ENCODE data around the gene USH2A.

USH2A gene, protein sequence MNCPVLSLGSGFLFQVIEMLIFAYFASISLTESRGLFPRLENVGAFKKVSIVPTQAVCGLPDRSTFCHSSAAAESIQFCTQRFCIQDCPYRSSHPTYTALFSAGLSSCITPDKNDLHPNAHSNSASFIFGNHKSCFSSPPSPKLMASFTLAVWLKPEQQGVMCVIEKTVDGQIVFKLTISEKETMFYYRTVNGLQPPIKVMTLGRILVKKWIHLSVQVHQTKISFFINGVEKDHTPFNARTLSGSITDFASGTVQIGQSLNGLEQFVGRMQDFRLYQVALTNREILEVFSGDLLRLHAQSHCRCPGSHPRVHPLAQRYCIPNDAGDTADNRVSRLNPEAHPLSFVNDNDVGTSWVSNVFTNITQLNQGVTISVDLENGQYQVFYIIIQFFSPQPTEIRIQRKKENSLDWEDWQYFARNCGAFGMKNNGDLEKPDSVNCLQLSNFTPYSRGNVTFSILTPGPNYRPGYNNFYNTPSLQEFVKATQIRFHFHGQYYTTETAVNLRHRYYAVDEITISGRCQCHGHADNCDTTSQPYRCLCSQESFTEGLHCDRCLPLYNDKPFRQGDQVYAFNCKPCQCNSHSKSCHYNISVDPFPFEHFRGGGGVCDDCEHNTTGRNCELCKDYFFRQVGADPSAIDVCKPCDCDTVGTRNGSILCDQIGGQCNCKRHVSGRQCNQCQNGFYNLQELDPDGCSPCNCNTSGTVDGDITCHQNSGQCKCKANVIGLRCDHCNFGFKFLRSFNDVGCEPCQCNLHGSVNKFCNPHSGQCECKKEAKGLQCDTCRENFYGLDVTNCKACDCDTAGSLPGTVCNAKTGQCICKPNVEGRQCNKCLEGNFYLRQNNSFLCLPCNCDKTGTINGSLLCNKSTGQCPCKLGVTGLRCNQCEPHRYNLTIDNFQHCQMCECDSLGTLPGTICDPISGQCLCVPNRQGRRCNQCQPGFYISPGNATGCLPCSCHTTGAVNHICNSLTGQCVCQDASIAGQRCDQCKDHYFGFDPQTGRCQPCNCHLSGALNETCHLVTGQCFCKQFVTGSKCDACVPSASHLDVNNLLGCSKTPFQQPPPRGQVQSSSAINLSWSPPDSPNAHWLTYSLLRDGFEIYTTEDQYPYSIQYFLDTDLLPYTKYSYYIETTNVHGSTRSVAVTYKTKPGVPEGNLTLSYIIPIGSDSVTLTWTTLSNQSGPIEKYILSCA (N-terminal part only)

DNA sequence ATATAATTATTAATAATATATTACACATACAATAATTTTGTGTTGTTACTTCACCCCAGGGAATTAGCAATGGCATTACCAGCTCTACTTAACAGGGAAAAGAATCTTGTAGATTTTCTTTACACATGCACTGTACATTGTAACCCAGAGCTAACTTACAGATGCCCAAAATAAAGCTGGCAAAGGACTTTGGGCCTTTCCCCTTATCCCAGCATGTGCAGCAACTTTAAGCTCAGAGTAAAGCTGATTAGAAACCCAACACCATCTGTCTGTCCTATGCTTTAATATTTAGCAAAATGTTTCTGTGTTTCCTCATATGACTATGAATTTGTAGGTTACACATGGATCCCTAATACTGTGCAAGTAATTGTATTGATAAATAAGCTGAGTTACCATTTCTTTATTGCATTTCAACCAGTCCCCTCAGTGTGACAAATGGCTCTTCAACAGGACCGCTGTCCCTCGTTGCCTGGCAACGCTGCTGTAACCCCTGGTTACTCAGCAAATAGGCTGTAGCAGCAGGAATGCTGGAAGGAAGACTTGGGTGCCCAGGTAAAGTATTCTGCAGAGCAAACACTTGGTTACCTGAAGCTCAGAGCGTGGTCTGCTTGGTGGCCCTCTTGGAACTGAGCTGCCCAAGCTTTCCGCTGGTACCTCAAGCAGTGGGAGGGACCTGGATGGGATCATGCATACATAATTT is at the start of gene USH2A:
USH2A (minus strand) TSS at position 628 of the 700 bp plus-strand sequence. CDS start 1,112 bp downstream, outside the sequence.
- in situ Hi-C loops (cut with HindIII; ENCODE audit: low sequenced_read_pairs): no loop called here

DNA sequence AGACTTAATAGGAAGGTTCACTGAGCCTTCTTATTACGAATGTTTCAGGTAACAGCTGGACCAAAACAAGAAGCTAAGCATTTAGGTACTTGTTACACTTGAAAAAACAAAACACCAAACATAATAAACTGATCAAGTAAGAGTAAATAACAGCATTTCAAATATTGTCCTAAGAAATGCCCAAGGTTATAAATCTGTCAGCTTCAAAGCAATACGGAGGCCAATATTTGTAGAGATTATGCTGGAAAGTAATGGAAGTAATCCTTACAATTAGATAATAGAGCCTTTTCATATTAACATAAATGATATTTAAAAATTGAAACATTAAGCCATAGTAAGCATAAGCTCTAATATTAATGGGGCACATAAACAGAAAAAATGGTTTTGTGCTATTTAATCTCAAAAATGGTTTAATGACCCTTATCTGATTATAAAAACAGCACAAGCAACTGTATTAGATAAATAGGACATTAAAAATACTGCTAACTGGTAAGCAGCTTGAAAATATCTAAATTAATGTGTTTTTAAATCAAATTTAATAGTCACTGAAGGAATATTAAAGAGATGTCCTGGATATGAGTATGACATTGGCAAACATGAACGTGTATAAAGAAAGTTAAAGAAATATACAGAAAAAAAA is 43.0 kb upstream of the USH2A start:
- in situ Hi-C loops (cut with HindIII; ENCODE audit: low sequenced_read_pairs): no loop called here

DNA sequence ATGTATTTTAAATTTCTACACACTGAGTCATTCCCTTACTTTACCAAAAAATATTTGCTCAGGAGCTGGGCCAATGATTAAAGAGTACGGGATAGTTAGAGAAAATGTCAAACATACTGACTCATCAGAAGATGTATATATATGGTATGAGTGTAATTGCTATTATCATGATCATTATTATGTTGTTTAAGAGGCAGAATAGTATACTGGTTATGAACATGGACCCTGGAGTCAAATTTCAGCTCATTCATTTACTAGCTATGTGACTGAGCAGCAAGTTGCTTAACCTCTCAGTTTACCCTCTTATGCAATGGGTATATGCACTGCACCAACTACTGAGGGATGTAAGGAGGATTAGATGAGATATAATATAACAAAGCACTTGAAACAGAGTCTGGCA is 41.2 kb upstream of the USH2A start:
- in situ Hi-C loops (cut with HindIII; ENCODE audit: low sequenced_read_pairs): no loop called here

DNA sequence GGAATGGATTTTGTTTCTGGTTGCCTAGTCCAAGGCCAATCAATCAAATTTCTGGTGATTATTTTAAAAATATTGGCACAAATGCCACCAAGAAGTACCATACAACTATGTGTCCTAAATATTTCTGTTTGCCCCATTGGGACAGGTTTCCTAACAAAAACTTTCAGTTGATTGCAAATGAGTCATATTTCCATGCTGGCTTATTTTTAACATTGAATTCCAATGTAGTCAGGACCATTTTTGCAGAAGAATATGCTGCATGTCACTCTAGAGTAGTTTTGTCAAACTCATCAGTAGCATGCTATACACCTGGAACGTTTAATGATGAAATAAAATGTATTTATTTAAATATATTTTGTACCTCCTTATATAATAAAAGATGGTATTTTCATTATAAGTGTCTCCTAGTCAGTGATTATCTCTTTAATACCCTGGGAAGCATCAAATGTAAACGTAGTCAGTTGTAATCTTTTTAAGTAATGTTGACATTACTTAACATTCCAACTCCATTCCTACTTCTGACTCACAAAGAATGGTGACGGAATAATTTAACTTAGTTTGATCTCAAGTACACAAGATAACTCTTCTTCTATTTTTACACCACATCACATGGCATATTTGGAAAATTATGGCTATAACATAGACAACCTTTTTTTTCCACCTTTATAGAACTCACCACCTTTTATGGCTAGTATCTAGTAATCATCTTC is 39.0 kb upstream of the USH2A start:
- in situ Hi-C loops (cut with HindIII; ENCODE audit: low sequenced_read_pairs): no loop called here

DNA sequence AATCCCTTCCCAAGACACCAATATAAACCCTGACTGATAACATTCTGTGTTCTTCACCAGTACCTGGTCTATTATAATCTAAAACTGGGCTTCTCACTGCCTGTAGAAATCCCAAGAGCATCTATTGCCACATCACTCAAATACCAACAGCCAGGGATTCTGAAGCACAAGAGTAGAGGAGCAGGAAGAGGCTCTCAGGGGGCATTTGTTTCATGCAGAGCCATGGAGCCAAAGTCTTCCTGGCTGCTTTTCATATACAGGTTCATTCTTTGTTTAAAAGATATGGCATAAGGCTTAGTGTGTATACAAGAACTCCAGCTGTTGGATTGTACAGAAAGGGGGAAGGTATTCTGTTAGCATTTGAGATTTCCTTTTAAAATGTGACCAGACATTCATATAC is 38.2 kb upstream of the USH2A start:
- in situ Hi-C loops (cut with HindIII; ENCODE audit: low sequenced_read_pairs): no loop called here

DNA sequence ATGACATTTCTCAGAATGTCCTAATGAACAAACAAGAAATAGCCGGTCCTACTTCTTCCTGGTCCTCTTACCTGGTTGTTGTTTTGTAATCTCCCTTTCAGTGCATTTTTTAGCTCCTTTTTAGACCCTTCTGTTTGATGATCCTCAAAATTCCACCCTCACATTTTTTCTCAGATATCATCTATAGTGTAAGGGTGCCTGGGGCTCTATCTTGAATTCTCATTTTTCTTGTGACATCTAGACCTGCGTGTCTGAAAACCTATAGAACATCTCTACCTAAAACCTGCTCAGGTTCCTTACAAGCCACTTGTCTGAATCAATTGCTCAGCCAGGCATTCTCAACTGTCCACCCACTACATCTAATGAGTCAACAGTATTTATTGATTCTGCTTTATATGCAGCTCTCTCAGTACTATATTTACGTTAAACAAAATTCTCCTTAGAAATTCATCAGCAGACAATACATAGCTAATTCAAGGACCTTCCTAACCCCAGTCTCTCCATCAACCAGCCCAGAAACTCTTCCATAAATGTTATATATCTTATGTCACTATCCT is 36.5 kb upstream of the USH2A start:
- in situ Hi-C loops (cut with HindIII; ENCODE audit: low sequenced_read_pairs): no loop called here

DNA sequence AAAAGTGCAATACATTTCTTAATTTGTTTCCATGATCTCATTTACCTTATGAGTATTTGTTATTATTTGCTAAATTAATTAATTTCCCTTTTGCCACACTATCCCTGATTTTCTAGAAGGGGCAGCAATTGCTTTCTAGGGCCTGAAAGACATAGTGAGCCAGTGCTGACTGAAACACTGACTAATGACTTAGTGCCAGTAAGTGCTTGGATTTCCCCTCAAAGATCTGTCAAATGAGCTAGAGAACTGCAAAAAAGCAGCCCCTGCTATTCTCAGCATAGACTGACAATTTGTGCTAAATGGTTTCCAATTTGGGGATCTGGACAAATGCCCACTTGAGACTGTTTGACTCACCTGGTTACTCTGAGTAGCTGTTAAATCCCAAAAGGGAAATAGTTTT is 35.6 kb upstream of the USH2A start:
- in situ Hi-C loops (cut with HindIII; ENCODE audit: low sequenced_read_pairs): no loop called here

DNA sequence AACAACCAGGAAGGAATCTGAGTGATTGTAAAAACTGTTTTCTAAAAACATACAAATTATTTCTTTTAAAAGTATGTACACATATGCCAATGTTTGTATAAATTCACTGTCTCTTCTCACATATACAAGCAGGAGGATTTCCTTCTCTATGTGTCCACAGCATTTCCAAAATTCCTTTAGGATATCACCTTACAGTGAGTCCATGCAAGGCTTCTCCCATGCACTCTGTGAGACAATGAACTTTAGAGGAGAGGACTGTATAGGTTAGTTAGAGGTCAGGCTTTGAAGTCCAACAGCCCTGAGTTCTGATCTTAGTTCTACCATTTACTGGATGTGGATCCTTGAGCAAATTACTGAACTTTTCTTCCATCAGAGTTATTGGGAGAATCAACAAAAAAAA is 34.1 kb upstream of the USH2A start:
- in situ Hi-C loops (cut with HindIII; ENCODE audit: low sequenced_read_pairs): no loop called here

DNA sequence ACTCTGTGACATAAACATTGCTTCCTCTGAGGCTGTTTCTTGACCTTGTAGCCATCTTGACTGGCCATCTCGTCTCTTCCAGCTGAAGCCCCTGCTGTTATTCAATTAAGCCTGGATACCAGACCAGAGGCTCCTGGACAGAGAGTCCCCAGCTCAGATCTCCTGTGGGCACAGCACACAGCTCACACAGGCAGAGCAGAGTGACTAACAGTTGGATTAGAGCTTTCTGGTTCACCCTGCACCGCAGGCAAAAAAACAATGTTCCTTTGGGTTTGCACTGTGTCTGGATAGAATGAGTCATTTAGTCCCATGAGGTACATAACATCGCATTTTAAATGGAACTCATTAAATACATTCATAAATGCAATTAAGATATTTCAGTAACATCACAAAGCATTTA is 33.4 kb upstream of the USH2A start:
- in situ Hi-C loops (cut with HindIII; ENCODE audit: low sequenced_read_pairs): no loop called here

DNA sequence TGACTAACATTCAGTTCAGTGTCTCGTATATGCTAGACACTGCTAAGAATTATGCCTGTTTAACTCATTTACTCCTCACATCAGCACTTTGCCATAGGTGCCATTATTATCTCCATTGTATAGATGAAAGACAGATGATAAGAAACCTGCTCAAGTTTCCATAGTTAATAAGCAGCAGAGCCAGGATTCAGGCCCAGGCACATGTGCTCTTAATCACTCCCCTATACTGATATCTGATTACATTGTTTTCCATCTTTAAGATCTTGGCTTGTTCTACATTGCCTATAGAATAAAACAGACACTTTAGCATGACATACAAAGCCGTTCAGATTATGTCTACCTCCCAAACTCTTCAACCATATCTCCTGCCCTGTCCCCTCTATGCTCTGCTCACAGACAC is 30.5 kb upstream of the USH2A start:
- in situ Hi-C loops (cut with HindIII; ENCODE audit: low sequenced_read_pairs): no loop called here

DNA sequence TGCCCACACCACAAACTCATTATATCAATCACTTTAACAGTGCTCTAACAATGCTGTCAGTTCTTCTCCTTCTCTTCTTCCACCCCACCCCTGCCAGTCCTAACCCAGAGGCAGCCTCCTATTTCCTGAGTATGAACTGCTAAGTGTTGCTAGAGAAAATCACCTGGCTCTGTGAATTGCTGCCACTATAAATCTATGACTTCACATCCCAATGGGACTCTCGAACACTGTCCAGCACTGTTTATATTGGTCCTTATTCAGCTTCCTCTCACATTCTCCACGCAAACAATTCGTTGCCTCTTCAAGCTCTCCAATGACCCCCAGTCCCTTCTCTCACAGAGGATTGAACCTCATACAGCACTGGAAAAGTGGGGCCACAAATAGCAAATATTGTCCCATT is 27.0 kb upstream of the USH2A start:
- in situ Hi-C loops (cut with HindIII; ENCODE audit: low sequenced_read_pairs): no loop called here

DNA sequence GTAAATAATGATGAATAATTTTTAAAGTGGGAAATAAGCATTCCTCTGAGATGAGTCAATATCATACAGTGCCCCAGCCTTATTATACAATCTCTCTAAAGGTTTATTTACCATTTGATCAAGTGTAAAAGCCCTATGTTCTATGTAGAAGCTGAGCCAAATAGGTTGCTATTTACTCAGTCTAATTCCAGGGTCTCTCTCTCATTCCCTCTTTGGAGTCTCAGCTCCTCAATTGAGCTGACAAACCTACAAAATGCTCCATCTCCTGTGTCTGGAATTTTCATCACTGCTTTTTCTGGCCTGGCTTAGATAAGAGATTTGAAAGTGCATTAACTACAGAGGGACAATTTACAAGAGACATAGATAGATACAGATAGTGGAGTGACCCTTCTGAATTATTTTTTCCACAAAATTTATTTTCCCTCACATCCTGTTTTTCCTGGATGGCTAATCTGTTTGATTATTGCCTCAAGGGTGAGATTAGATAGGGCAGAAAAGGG is 24.8 kb upstream of the USH2A start:
- in situ Hi-C loops (cut with HindIII; ENCODE audit: low sequenced_read_pairs): no loop called here

DNA sequence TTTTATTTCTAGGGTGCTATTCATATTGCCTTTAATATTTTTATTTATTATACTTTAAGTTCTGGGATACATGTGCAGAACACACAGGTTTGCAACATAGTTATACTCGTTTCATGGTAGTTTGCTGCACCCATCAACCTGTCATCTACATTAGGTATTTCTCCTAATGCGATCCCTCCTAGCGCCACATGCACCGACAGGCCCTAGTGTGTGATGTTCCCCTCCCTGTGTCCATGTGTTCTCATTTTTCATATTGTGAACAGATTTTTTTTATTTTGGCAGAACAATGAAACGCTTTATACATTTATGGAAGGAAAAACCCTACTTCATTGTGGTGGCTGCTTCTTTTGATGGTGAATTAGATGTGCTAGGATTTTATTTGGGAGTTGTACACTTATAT is 14.4 kb upstream of the USH2A start:
- in situ Hi-C loops (cut with HindIII; ENCODE audit: low sequenced_read_pairs): no loop called here

DNA sequence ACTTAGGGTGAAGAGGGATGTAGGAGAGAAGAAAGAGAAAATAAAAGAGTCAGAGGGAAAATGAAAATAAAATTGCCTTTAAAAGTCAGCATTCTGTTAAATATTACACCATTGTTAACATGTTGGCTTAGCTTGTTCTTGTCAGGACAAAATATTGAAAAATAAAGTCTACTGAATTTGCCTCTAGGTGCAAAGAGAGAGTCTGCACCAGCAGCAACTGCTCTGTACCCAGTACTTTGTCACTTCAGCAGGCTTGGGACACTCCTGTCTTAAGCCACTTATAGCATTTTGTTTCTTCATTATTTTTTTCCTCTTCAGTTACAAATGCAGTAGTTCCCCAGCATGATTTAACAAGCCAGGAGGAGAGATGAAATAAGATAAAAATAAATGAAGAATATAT is 11.0 kb upstream of the USH2A start:
- in situ Hi-C loops (cut with HindIII; ENCODE audit: low sequenced_read_pairs): no loop called here

DNA sequence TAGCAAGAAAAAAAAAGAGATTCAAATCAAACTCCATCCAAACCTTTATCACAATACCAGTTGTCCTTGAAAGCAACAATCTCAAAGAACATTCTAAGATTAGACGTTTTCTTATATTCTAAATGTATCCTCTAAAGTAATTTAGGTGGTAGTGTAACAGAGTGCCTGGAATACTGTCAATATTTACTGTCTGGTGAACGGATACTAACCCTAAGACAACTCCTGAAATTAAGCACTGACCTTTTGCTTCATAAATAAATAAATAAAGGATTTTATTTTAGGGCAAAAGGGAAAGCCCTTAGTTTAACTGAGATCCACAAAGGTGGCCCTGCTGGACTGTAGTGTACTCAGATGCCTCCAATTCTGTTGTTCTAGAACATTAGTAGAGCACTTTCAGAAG is 9.9 kb upstream of the USH2A start:
- in situ Hi-C loops (cut with HindIII; ENCODE audit: low sequenced_read_pairs): no loop called here

DNA sequence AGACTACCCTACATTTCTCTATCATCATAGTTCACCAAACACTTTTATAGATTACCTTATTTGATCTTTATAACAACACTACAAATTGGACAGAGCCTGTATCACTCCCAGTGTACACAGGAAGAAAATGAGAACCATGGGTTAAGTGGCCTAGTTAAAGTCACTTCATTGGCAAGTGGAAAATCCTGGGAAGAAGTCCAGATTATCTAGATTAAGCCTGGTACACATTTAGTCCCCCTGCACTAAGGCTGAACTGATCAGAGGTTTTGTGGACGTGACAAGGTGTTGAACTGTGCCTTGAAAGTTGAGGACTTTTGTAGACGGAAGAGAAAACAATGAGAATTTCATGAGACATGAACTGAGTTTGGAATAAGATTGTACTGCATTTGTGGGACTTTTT is 7.5 kb upstream of the USH2A start:
- in situ Hi-C loops (cut with HindIII; ENCODE audit: low sequenced_read_pairs): no loop called here

DNA sequence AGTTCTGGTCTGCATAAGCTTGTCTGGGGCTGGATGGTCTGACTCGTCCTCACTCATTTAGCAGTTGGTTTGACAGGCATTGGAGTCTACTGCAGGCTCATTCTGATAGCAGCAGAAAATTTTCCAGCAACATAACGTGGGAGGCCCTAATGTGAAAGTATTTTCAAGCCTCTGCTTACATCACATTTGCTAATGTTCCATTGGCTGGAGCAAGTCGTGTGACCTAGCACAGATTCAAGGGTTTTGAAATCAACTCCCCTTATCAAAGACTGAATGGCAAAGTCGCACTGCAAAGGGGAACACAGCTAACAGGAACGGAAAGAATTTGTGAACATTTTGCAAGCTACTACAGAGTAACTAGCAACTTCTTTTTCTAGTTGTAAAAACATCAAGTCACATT is 2.3 kb upstream of the USH2A start:
- in situ Hi-C loops (cut with HindIII; ENCODE audit: low sequenced_read_pairs): no loop called here

DNA sequence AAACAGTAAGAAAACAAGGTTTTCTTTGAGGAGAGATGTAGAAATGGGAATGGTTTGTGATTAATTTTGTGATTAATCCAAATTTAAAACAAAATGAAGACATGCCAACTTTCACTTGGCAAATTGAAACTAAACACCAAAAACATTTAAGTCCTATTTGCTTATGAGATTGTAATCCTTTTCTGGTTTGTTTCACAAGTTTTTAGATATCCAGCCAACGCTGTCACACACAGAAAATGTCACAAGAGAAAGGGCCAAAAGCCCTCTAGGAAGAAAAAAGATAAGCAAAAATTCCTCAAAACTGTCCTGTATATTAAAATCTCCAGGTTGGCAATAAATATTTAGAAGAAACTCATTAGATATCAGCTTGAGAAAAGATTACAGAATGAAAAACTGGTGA is 2.5 kb downstream of the USH2A start:
- in situ Hi-C loops (cut with HindIII; ENCODE audit: low sequenced_read_pairs): no loop called here

DNA sequence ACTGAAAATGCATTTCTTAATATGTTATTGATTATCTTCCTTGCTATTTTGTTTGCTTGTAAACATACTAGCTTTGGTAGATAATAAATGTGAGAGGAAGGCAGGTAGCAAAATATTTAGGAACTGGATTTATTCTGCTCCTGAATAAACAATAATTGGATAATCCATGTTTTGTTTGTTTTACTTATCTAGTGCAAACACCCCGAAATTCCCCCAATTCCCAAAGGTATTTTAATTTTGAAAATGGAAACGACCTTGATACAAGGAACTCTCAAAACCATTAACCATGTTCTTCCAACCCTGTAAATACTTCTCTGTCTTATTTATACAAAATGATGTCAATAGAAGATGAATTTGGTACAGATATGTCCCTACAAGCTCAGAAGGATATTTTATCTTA is 3.0 kb downstream of the USH2A start:
- in situ Hi-C loops (cut with HindIII; ENCODE audit: low sequenced_read_pairs): no loop called here
